ENCODE measurements around the gene LYZL1.

Gene LYZL1

GRCh38 chr10:29257784-29258135 is 31.1 kb upstream of the LYZL1 start:
- Histone ChIP-seq H3K14ac (ENCODE audit: low read length in 2 of 2) (no peak overlapping the region), H2BK5ac (ENCODE audit: low read depth, low read length, poor library complexity, severe bottlenecking) (no peak overlapping the region), H3K4me3 (ENCODE audit: insufficient read depth in 1 of 2, low read depth in 1 of 2, low read length in 2 of 2) (no peak overlapping the region), H2AK5ac (ENCODE audit: low read length, severe bottlenecking) (no peak overlapping the region), H3K27ac (ENCODE audit: low read length, poor library complexity, severe bottlenecking) (peak overlapping the region; percentile 18), H2BK120ac (ENCODE audit: low read depth, low read length) (no peak overlapping the region), H2BK12ac (ENCODE audit: low read length in 2 of 2) (peak overlapping the region; percentile 6 to 63), H4K91ac (ENCODE audit: low read length) (no peak overlapping the region), H2AFZ (ENCODE audit: low read depth, low read length) (no peak overlapping the region), H3K36me3 (ENCODE audit: control insufficient read depth in 1 of 2, insufficient read depth in 2 of 2, low read depth in 1 of 2, low read length in 2 of 2) (no peaks in the 10 kb centered on the region), H3K79me1 (replicated peaks; ENCODE audit: low read length, poor library complexity, severe bottlenecking) (no peaks in the 10 kb centered on the region), H3K9me3 (ENCODE audit: control insufficient read depth, low read length) (peaks cover 4% of the 10 kb centered on the region), H3K9ac (ENCODE audit: low read length) (peak overlapping the region; percentile 39), H3K18ac (ENCODE audit: low read depth in 1 of 2, low read length in 2 of 2) (peak overlapping the region in 1 of 2 experiments; percentile 23), H3K4ac (ENCODE audit: low read depth in 1 of 2, low read length in 2 of 2) (peak overlapping the region in 1 of 2 experiments; percentile 63), H2BK15ac (ENCODE audit: low read depth, poor library complexity, severe bottlenecking) (no peak overlapping the region), H3K4me1 (ENCODE audit: control insufficient read depth, insufficient read depth, low read depth, low read length) (peaks cover 9% of the 10 kb centered on the region), H3K27me3 (ENCODE audit: control insufficient read depth in 1 of 2, insufficient read depth in 1 of 2, low read length in 2 of 2) (peaks cover 11 to 15% of the 10 kb centered on the region in 2 experiments), H4K8ac (ENCODE audit: low read length) (no peak overlapping the region), H3K23ac (ENCODE audit: low read length in 2 of 2) (no peak overlapping the region), H3K4me2 (ENCODE audit: low read length, poor library complexity, severe bottlenecking) (no peak overlapping the region)
- DNase-seq, result no peak
- 60% methylated on average over 3 of the region's 3 CpGs for WGBS

- H3K14ac ChIP-seq (ENCODE audit: low read length in 2 of 2), result no peak overlapping the region
- no peak overlapping the region for H3K23ac ChIP-seq (ENCODE audit: low read length in 2 of 2)
- 90% methylated on average over 1 of the region's 2 CpGs for WGBS
- H2BK15ac ChIP-seq (ENCODE audit: low read depth, poor library complexity, severe bottlenecking), result no peak overlapping the region
- no peak overlapping the region for H3K4me3 ChIP-seq (ENCODE audit: insufficient read depth in 1 of 2, low read depth in 1 of 2, low read length in 2 of 2)
- no peak overlapping the region for H3K4ac ChIP-seq (ENCODE audit: low read depth in 1 of 2, low read length in 2 of 2)
- no peak for DNase-seq
- H3K9me3 ChIP-seq (ENCODE audit: control insufficient read depth, low read length), result peaks cover 4% of the 10 kb centered on the region
- H3K79me1 ChIP-seq (replicated peaks; ENCODE audit: low read length, poor library complexity, severe bottlenecking), result no peaks in the 10 kb centered on the region
- H4K8ac ChIP-seq (ENCODE audit: low read length), result no peak overlapping the region
- H3K4me2 ChIP-seq (ENCODE audit: low read length, poor library complexity, severe bottlenecking), result no peak overlapping the region
- H2BK12ac ChIP-seq (ENCODE audit: low read length in 2 of 2), result peak overlapping the region; percentile 87 to 90
- no peak overlapping the region for H2AFZ ChIP-seq (ENCODE audit: low read depth, low read length)
- H3K18ac ChIP-seq (ENCODE audit: low read depth in 1 of 2, low read length in 2 of 2), result peak overlapping the region in 1 of 2 experiments; percentile 46
- peaks cover 13 to 15% of the 10 kb centered on the region in 2 experiments for H3K27me3 ChIP-seq (ENCODE audit: control insufficient read depth in 1 of 2, insufficient read depth in 1 of 2, low read length in 2 of 2)
- no peak overlapping the region for H4K91ac ChIP-seq (ENCODE audit: low read length)
- H2BK5ac ChIP-seq (ENCODE audit: low read depth, low read length, poor library complexity, severe bottlenecking), result no peak overlapping the region
- peaks cover 6% of the 10 kb centered on the region for H3K4me1 ChIP-seq (ENCODE audit: control insufficient read depth, insufficient read depth, low read depth, low read length)
- no peak overlapping the region for H2AK5ac ChIP-seq (ENCODE audit: low read length, severe bottlenecking)
- no peaks in the 10 kb centered on the region for H3K36me3 ChIP-seq (ENCODE audit: control insufficient read depth in 1 of 2, insufficient read depth in 2 of 2, low read depth in 1 of 2, low read length in 2 of 2)
- no peak overlapping the region for H3K27ac ChIP-seq (ENCODE audit: low read length, poor library complexity, severe bottlenecking)
- H3K9ac ChIP-seq (ENCODE audit: low read length), result no peak overlapping the region
- H2BK120ac ChIP-seq (ENCODE audit: low read depth, low read length), result no peak overlapping the region
Observed at GRCh38 chr10:29259498-29259897, 29.4 kb upstream of the LYZL1 start.

GRCh38 chr10:29263506-29263905 is 25.4 kb upstream of the LYZL1 start:
- 96% methylated on average over 8 of the region's 8 CpGs for WGBS
- peak overlapping the region in 1 of 2 experiments; percentile 59 for H3K4ac ChIP-seq (ENCODE audit: low read depth in 1 of 2, low read length in 2 of 2)
- H2BK12ac ChIP-seq (ENCODE audit: low read length in 2 of 2), result peak overlapping the region in 1 of 2 experiments; percentile 71
- peaks cover 13 to 15% of the 10 kb centered on the region in 2 experiments for H3K27me3 ChIP-seq (ENCODE audit: control insufficient read depth in 1 of 2, insufficient read depth in 1 of 2, low read length in 2 of 2)
- H3K4me3 ChIP-seq (ENCODE audit: insufficient read depth in 1 of 2, low read depth in 1 of 2, low read length in 2 of 2), result no peak overlapping the region
- H3K23ac ChIP-seq (ENCODE audit: low read length in 2 of 2), result no peak overlapping the region
- H2BK15ac ChIP-seq (ENCODE audit: low read depth, poor library complexity, severe bottlenecking), result no peak overlapping the region
- no peak overlapping the region for H4K8ac ChIP-seq (ENCODE audit: low read length)
- H2BK5ac ChIP-seq (ENCODE audit: low read depth, low read length, poor library complexity, severe bottlenecking), result no peak overlapping the region
- H3K14ac ChIP-seq (ENCODE audit: low read length in 2 of 2), result peak overlapping the region in 1 of 2 experiments; percentile 18
- no peak overlapping the region for H2AK5ac ChIP-seq (ENCODE audit: low read length, severe bottlenecking)
- H2BK120ac ChIP-seq (ENCODE audit: low read depth, low read length), result no peak overlapping the region
- no peak overlapping the region for H3K9ac ChIP-seq (ENCODE audit: low read length)
- peaks cover 4% of the 10 kb centered on the region for H3K9me3 ChIP-seq (ENCODE audit: control insufficient read depth, low read length)
- H3K4me1 ChIP-seq (ENCODE audit: control insufficient read depth, insufficient read depth, low read depth, low read length), result no peaks in the 10 kb centered on the region
- H3K4me2 ChIP-seq (ENCODE audit: low read length, poor library complexity, severe bottlenecking), result no peak overlapping the region
- no peaks in the 10 kb centered on the region for H3K79me1 ChIP-seq (replicated peaks; ENCODE audit: low read length, poor library complexity, severe bottlenecking)
- no peak overlapping the region for H2AFZ ChIP-seq (ENCODE audit: low read depth, low read length)
- peak overlapping the region; percentile 18 for H4K91ac ChIP-seq (ENCODE audit: low read length)
- H3K27ac ChIP-seq (ENCODE audit: low read length, poor library complexity, severe bottlenecking), result no peak overlapping the region
- no peak overlapping the region for H3K18ac ChIP-seq (ENCODE audit: low read depth in 1 of 2, low read length in 2 of 2)
- H3K36me3 ChIP-seq (ENCODE audit: control insufficient read depth in 1 of 2, insufficient read depth in 2 of 2, low read depth in 1 of 2, low read length in 2 of 2), result no peaks in the 10 kb centered on the region
- no peak for DNase-seq

- Histone ChIP-seq H2BK5ac (ENCODE audit: low read depth, low read length, poor library complexity, severe bottlenecking) (no peak overlapping the region), H3K4me2 (ENCODE audit: low read length, poor library complexity, severe bottlenecking) (no peak overlapping the region), H2AK5ac (ENCODE audit: low read length, severe bottlenecking) (no peak overlapping the region), H3K23ac (ENCODE audit: low read length in 2 of 2) (no peak overlapping the region), H3K18ac (ENCODE audit: low read depth in 1 of 2, low read length in 2 of 2) (no peak overlapping the region), H3K27ac (ENCODE audit: low read length, poor library complexity, severe bottlenecking) (no peak overlapping the region), H4K8ac (ENCODE audit: low read length) (no peak overlapping the region), H2AFZ (ENCODE audit: low read depth, low read length) (no peak overlapping the region), H3K4me1 (ENCODE audit: control insufficient read depth, insufficient read depth, low read depth, low read length) (no peaks in the 10 kb centered on the region), H3K9me3 (ENCODE audit: control insufficient read depth, low read length) (peaks cover 4% of the 10 kb centered on the region), H4K91ac (ENCODE audit: low read length) (no peak overlapping the region), H3K36me3 (ENCODE audit: control insufficient read depth in 1 of 2, insufficient read depth in 2 of 2, low read depth in 1 of 2, low read length in 2 of 2) (no peaks in the 10 kb centered on the region), H3K9ac (ENCODE audit: low read length) (no peak overlapping the region), H3K14ac (ENCODE audit: low read length in 2 of 2) (no peak overlapping the region), H2BK12ac (ENCODE audit: low read length in 2 of 2) (no peak overlapping the region), H3K4me3 (ENCODE audit: insufficient read depth in 1 of 2, low read depth in 1 of 2, low read length in 2 of 2) (no peak overlapping the region), H3K4ac (ENCODE audit: low read depth in 1 of 2, low read length in 2 of 2) (no peak overlapping the region), H3K79me1 (replicated peaks; ENCODE audit: low read length, poor library complexity, severe bottlenecking) (no peaks in the 10 kb centered on the region), H2BK120ac (ENCODE audit: low read depth, low read length) (no peak overlapping the region), H3K27me3 (ENCODE audit: control insufficient read depth in 1 of 2, insufficient read depth in 1 of 2, low read length in 2 of 2) (peaks cover 13 to 15% of the 10 kb centered on the region in 2 experiments), H2BK15ac (ENCODE audit: low read depth, poor library complexity, severe bottlenecking) (no peak overlapping the region)
- 95% methylated on average over 5 of the region's 7 CpGs for WGBS
- no peak for DNase-seq
Observed at GRCh38 chr10:29265210-29265768, 23.6 kb upstream of the LYZL1 start.

Measured in mesenchymal stem cell (in vitro differentiated cells and primary cell).